Lung (tissue), 12 donors: Measurements from ENCODE around the gene DDX46. TPM values are rescaled to one million over a fixed set of nuclear protein-coding genes. Genes with fewer than 3 reads are reported as not detected.

Experiments used
- ATAC-seq: fragments of 200-7000 bp; cut with Tn5 transposase; one replicate; pipeline ENCODE4 v1.9.1; 2020; ENCODE audit warnings: moderate number of reproducible peaks; ENCODE audit not compliant: insufficient read depth, low FRiP score
- DNase-seq, 3 donors: peaks; one replicate each; pipeline ENCODE4 v3.0.0-alpha.2; 2013 to 2017
- H3K27ac ChIP-seq, 2 donors: one replicate each; pipeline ENCODE4 v1.5.1; 2013; ENCODE audit warnings: mild to moderate bottlenecking in 2 of 2, moderate library complexity in 2 of 2, control low read depth in 1 of 2, inconsistent platforms in 1 of 2, low read depth in 1 of 2, low read length in 1 of 2
- H3K27me3 ChIP-seq, 3 donors: one replicate each; pipeline ENCODE4 v1.5.1; 2013; ENCODE audit warnings: low read length in 2 of 3; ENCODE audit not compliant: control insufficient read depth in 3 of 3, insufficient read depth in 3 of 3
- H3K36me3 ChIP-seq, 4 donors: one replicate each; pipeline ENCODE4 v1.5.1; 2013; ENCODE audit warnings: low read length in 4 of 4, mild to moderate bottlenecking in 1 of 4, moderate library complexity in 1 of 4; ENCODE audit not compliant: control insufficient read depth in 4 of 4, insufficient read depth in 4 of 4
- H3K4me1 ChIP-seq, 5 donors: one replicate each; pipeline ENCODE4 v1.5.1; 2013; ENCODE audit warnings: low read length in 5 of 5, mild to moderate bottlenecking in 2 of 5, moderate library complexity in 1 of 5; ENCODE audit not compliant: control insufficient read depth in 5 of 5, insufficient read depth in 5 of 5
- H3K4me3 ChIP-seq: one replicate; pipeline ENCODE4 v1.5.1; 2013; ENCODE audit warnings: mild to moderate bottlenecking, control low read depth, moderate library complexity
- H3K9ac ChIP-seq, 2 donors: one replicate each; pipeline ENCODE4 v1.5.1; 2013; ENCODE audit warnings: low read length in 2 of 2, control low read depth in 1 of 2; ENCODE audit not compliant: insufficient read depth in 1 of 2
- H3K9me3 ChIP-seq, 4 donors: one replicate each; pipeline ENCODE4 v1.5.1; 2013; ENCODE audit warnings: low read length in 3 of 4, mild to moderate bottlenecking in 1 of 4, moderate library complexity in 1 of 4; ENCODE audit not compliant: control insufficient read depth in 4 of 4, insufficient read depth in 3 of 4
- CTCF ChIP-seq: IDR thresholded peaks from 2 replicates; pipeline ENCODE4 v1.5.1; 2012; ENCODE audit warnings: mild to moderate bottlenecking; ENCODE audit errors: control extremely low read depth, extremely low read depth
- WGBS, 2 donors: extraction: QIAGEN DNeasy Blood & Tissue Kit; methylation state at CpG; one replicate each; pipeline ENCODE4 v1.1.7; 2013; 5-methylcytosine and 5-hydroxymethylcytosine counted together
- polyA plus RNA-seq, 2 donors: library from polyadenylated mRNA; stranded (reverse); fragments of 200-250 nt; gene quantifications; one replicate each; pipeline ENCODE4 v1.2.1, GENCODE V29; 2013
- total RNA-seq, 2 donors: library from RNA; depleted of rRNA in 1 of 2; stranded (reverse); fragments of >200 nt in 1 of 2; gene quantifications; one replicate each; pipeline ENCODE4 v1.2.1, GENCODE V29; 2014 to 2021
- donor health status: control.
- donor health status: control.
- donor health status: Bipolar disorder and iron deficiency.
- donor health status: healthy.
- donor health status: DM: yes; HTN: yes; CAD: no.

The DDX46 gene
- total and polyA plus RNA-seq, 4 donors = 21.8 to 73.8 (median 31.5) TPM

GRCh38 chr5:134819407-134819963 lies 60.9 kb downstream of the DDX46 start:
- Histone ChIP-seq H3K9ac (no peak overlapping the region), H3K36me3 (peaks cover 20 to 32% (median 24%) of the 10 kb centered on the region in 4 donors), H3K4me3 (no peak overlapping the region), H3K27ac (no peak overlapping the region), H3K27me3 (no peaks in the 10 kb centered on the region), H3K9me3 (no peaks in the 10 kb centered on the region), H3K4me1 (no peaks in the 10 kb centered on the region)
- no peak for TF ChIP-seq CTCF
- WGBS, 2 donors = 83 to 90% methylated on average over 4 of the region's 4 CpGs
- DNase-seq (no peak), ATAC-seq (no peak)

GRCh38 chr5:134821841-134822240 lies 63.3 kb downstream of the DDX46 start:
- no peak overlapping the region for H3K27ac ChIP-seq
- 90 to 93% methylated on average over 7 of the region's 7 CpGs for WGBS, 2 donors
- no peak for ATAC-seq

GRCh38 chr5:134824681-134825080 lies 66.1 kb downstream of the DDX46 start:
- Histone ChIP-seq H3K9me3 (no peaks in the 10 kb centered on the region), H3K27me3 (no peaks in the 10 kb centered on the region), H3K4me1 (no peaks in the 10 kb centered on the region), H3K27ac (no peak overlapping the region), H3K36me3 (peaks cover 4 to 28% (median 18%) of the 10 kb centered on the region in 4 donors), H3K4me3 (no peak overlapping the region), H3K9ac (no peak overlapping the region)
- ATAC-seq (no peak), DNase-seq (no peak)
- 97 to 98% methylated on average over 1 of the region's 1 CpG for WGBS, 2 donors
- TF ChIP-seq CTCF = no peak

More at GRCh38 chr5:134821841-134822240, 63.3 kb downstream of the DDX46 start:
- Histone ChIP-seq H3K9ac (no peak overlapping the region), H3K9me3 (no peaks in the 10 kb centered on the region), H3K36me3 (peaks cover 19 to 31% (median 24%) of the 10 kb centered on the region in 4 donors), H3K4me3 (no peak overlapping the region), H3K4me1 (no peaks in the 10 kb centered on the region), H3K27me3 (no peaks in the 10 kb centered on the region)
- TF ChIP-seq CTCF = no peak
- DNase-seq = no peak

GRCh38 chr5:134825212-134825611 lies 66.6 kb downstream of the DDX46 start:
- no peaks in the 10 kb centered on the region for H3K27me3 ChIP-seq
- DNase-seq (no peak), ATAC-seq (no peak)
- no peak overlapping the region for H3K4me3 ChIP-seq
- 71 to 84% methylated on average over 7 of the region's 7 CpGs for WGBS, 2 donors
- H3K9me3 ChIP-seq = no peaks in the 10 kb centered on the region
- no peak for TF ChIP-seq CTCF
- peaks cover 4 to 28% (median 16%) of the 10 kb centered on the region in 4 donors for H3K36me3 ChIP-seq
- H3K4me1 ChIP-seq = no peaks in the 10 kb centered on the region
- no peak overlapping the region for H3K9ac ChIP-seq
- H3K27ac ChIP-seq = no peak overlapping the region
